KMS-11 (cell line): Measurements from ENCODE around the gene DDB1.

Experiments used
- H2AFZ ChIP-seq: fragments of 200-600 bp; sonication (generic); 2 replicates; pipeline ENCODE4 v1.6.1; 2016; ENCODE audit warnings: antibody characterized with exemption, mixed run types, low read depth
- H3K27ac ChIP-seq: fragments of 200-600 bp; sonication (generic); 2 replicates; pipeline ENCODE4 v1.6.1; 2016; ENCODE audit warnings: mild to moderate bottlenecking, mixed run types
- H3K27me3 ChIP-seq: fragments of 200-600 bp; sonication (generic); 2 replicates; pipeline ENCODE4 v1.6.1; 2017; ENCODE audit warnings: mild to moderate bottlenecking, low read depth, mixed run types, moderate library complexity; ENCODE audit not compliant: insufficient read depth
- H3K36me3 ChIP-seq: fragments of 200-600 bp; sonication (generic); 2 replicates; pipeline ENCODE4 v1.6.1; 2017; ENCODE audit warnings: mild to moderate bottlenecking, mixed run types; ENCODE audit not compliant: insufficient read depth
- H3K4me1 ChIP-seq: fragments of 200-600 bp; sonication (generic); 2 replicates; pipeline ENCODE4 v1.6.1; 2016; ENCODE audit warnings: mild to moderate bottlenecking, low read depth, mixed run types; ENCODE audit not compliant: poor library complexity, severe bottlenecking
- H3K4me2 ChIP-seq: fragments of 200-600 bp; sonication (generic); 2 replicates; pipeline ENCODE4 v1.7.0; 2016; ENCODE audit warnings: mild to moderate bottlenecking, mixed run types
- H3K4me3 ChIP-seq: fragments of 200-600 bp; sonication (generic); IDR thresholded peaks from 2 replicates; pipeline ENCODE4 v1.6.1; 2017; ENCODE audit warnings: low read depth, low read length, mixed read lengths; ENCODE audit not compliant: insufficient read depth
- H3K79me2 ChIP-seq: fragments of 200-600 bp; sonication (generic); 2 replicates; pipeline ENCODE4 v1.6.1; 2016; ENCODE audit warnings: low read depth, mixed run types; ENCODE audit not compliant: insufficient read depth
- H3K9ac ChIP-seq: fragments of 200-600 bp; sonication (generic); 2 replicates; pipeline ENCODE4 v1.6.1; 2016; ENCODE audit warnings: mild to moderate bottlenecking, mixed run types
- H4K20me1 ChIP-seq: fragments of 200-600 bp; sonication (generic); 2 replicates; pipeline ENCODE4 v1.6.1; 2016; ENCODE audit warnings: mild to moderate bottlenecking, mixed run types; ENCODE audit not compliant: insufficient read depth
- CTCF ChIP-seq: fragments of 200-600 bp; sonication (generic); conservative IDR thresholded peaks from 2 replicates; pipeline ENCODE4 v1.6.1; 2017; ENCODE audit warnings: low read depth, mild to moderate bottlenecking, antibody characterized with exemption, low read length, moderate library complexity, mixed read lengths

DDB1 gene

GRCh38 chr11:61345170-61345610 lies 12.3 kb upstream of the DDB1 start:
- H3K36me3 ChIP-seq, result no peaks in the 10 kb centered on the region
- no peak overlapping the region for H3K9ac ChIP-seq

GRCh38 chr11:61343792-61344745 lies 11.2 kb upstream of the DDB1 start:
- H3K4me1 ChIP-seq, result peaks cover 3% of the 10 kb centered on the region
- H3K4me3 ChIP-seq, result no peak overlapping the region
- H3K27me3 ChIP-seq, result no peaks in the 10 kb centered on the region
- no peaks in the 10 kb centered on the region for H3K36me3 ChIP-seq
- H3K27ac ChIP-seq, result no peak overlapping the region
- H3K9ac ChIP-seq, result no peak overlapping the region
- no peak for TF ChIP-seq CTCF
- no peaks in the 10 kb centered on the region for H3K79me2 ChIP-seq
- no peak overlapping the region for H3K4me2 ChIP-seq
- H4K20me1 ChIP-seq, result no peaks in the 10 kb centered on the region
- no peak overlapping the region for H2AFZ ChIP-seq

More at GRCh38 chr11:61345170-61345610, 12.3 kb upstream of the DDB1 start:
- Histone ChIP-seq H2AFZ (no peak overlapping the region), H3K4me2 (no peak overlapping the region), H3K79me2 (no peaks in the 10 kb centered on the region), H3K4me1 (peaks cover 3% of the 10 kb centered on the region), H3K4me3 (no peak overlapping the region), H3K27ac (no peak overlapping the region), H4K20me1 (no peaks in the 10 kb centered on the region), H3K27me3 (no peaks in the 10 kb centered on the region)
- no peak for TF ChIP-seq CTCF

- Histone ChIP-seq H3K36me3 (no peaks in the 10 kb centered on the region), H3K27me3 (no peaks in the 10 kb centered on the region), H3K4me3 (no peak overlapping the region), H3K27ac (no peak overlapping the region), H4K20me1 (no peaks in the 10 kb centered on the region), H3K4me2 (no peak overlapping the region), H3K79me2 (no peaks in the 10 kb centered on the region), H3K4me1 (peaks cover 3% of the 10 kb centered on the region), H3K9ac (no peak overlapping the region), H2AFZ (no peak overlapping the region)
- no peak for TF ChIP-seq CTCF
Measured at GRCh38 chr11:61342207-61342803, 9.4 kb upstream of the DDB1 start.

GRCh38 chr11:61341706-61342105 lies 8.8 kb upstream of the DDB1 start:
- H3K4me2 ChIP-seq, result no peak overlapping the region
- H3K27ac ChIP-seq, result no peak overlapping the region
- H3K79me2 ChIP-seq, result no peaks in the 10 kb centered on the region
- no peak for TF ChIP-seq CTCF
- H3K4me3 ChIP-seq, result no peak overlapping the region
- no peak overlapping the region for H3K9ac ChIP-seq
- no peaks in the 10 kb centered on the region for H3K27me3 ChIP-seq
- H3K36me3 ChIP-seq, result no peaks in the 10 kb centered on the region
- no peak overlapping the region for H2AFZ ChIP-seq
- H4K20me1 ChIP-seq, result no peaks in the 10 kb centered on the region
- H3K4me1 ChIP-seq, result peaks cover 5% of the 10 kb centered on the region
